Heart left ventricle (tissue), 16 donors: ENCODE measurements around the gene IFI30. TPM values are rescaled to one million over a fixed set of nuclear protein-coding genes. Genes with fewer than 3 reads are reported as not detected.

Experiments
- ATAC-seq, 4 donors: fragments of 200-7000 bp; cut with Tn5 transposase; one replicate each; pipeline ENCODE4 v1.9.1; 2020 to 2022; ENCODE audit warnings: moderate library complexity in 4 of 4, mild to moderate bottlenecking in 3 of 4, moderate number of reproducible peaks in 1 of 4
- DNase-seq, 5 donors: peaks; one replicate each; pipeline ENCODE4 v3.0.0-alpha.2; 2020
- H3K27ac ChIP-seq, 12 donors: fragments of 200-600 bp; sonication (generic) in 4 of 12; one replicate each; pipeline versions ENCODE4 v1.5.0 to v1.8.0; 2016 to 2022; ENCODE audit warnings: mild to moderate bottlenecking in 2 of 12
- H3K27me3 ChIP-seq, 9 donors: fragments of 200-600 bp; sonication (generic) in 2 of 9; one replicate each; pipeline versions ENCODE4 v1.5.1 to v1.8.0; 2016 to 2022; ENCODE audit warnings: mild to moderate bottlenecking in 3 of 9
- H3K36me3 ChIP-seq, 9 donors: fragments of 200-600 bp; sonication (generic) in 2 of 9; one replicate each; pipeline versions ENCODE4 v1.5.0 to v1.8.0; 2018 to 2022; ENCODE audit warnings: mild to moderate bottlenecking in 2 of 9
- H3K4me1 ChIP-seq, 12 donors: fragments of 200-600 bp; sonication (generic) in 4 of 12; one replicate each; pipeline versions ENCODE4 v1.5.0 to v1.8.0; 2016 to 2022; ENCODE audit warnings: mild to moderate bottlenecking in 3 of 12
- H3K4me3 ChIP-seq, 12 donors: fragments of 200-600 bp; sonication (generic) in 4 of 12; one replicate each; pipeline versions ENCODE4 v1.5.0 to v1.8.0; 2017 to 2022; ENCODE audit warnings: mild to moderate bottlenecking in 9 of 12, moderate library complexity in 4 of 12
- H3K9me3 ChIP-seq, 12 donors: fragments of 200-600 bp; sonication (generic) in 4 of 12; one replicate each; pipeline versions ENCODE4 v1.5.0 to v1.8.0; 2016 to 2022; ENCODE audit warnings: mild to moderate bottlenecking in 1 of 12
- CTCF ChIP-seq, 12 donors: fragments of 200-600 bp; sonication (generic) in 4 of 12; IDR thresholded peaks; one replicate each; pipeline versions ENCODE4 v1.5.0 to v1.8.0; 2018 to 2022; ENCODE audit warnings: antibody characterized with exemption in 12 of 12, mild to moderate bottlenecking in 5 of 12
- POLR2A ChIP-seq, 2 donors: fragments of 450-650 bp; IDR thresholded peaks; one replicate each; pipeline ENCODE4 v1.6.1; 2017; ENCODE audit warnings: antibody characterized with exemption in 2 of 2, mild to moderate bottlenecking in 2 of 2, moderate library complexity in 2 of 2
- WGBS, 4 donors: extraction: QIAGEN DNeasy Blood & Tissue Kit in 2 of 4; methylation state at CpG; one replicate each; pipeline versions ENCODE4 v1.1.5 to v1.1.7; 2013 to 2018; 5-methylcytosine and 5-hydroxymethylcytosine counted together
- intact Hi-C, 10 donors: fragments of 100-400 bp; cut with DNase I; formaldehyde crosslinking; loops; one replicate each; pipeline versions ENCODE4 v1.11.1 to v1.14.2; 2022
- polyA plus RNA-seq, 2 donors: library from polyadenylated mRNA; stranded (reverse); fragments of 200-250 nt; gene quantifications; one replicate each; pipeline ENCODE4 v1.2.3, GENCODE V29; 2013
- total RNA-seq, 9 donors: library from RNA; depleted of rRNA in 2 of 9; stranded (reverse); fragments of >200 nt in 2 of 9; fragmentation: NEBNext Ultra II Directional in 3 of 9; extraction: Animal tissue kit (Norgen Biotek cat#: 25700) in 3 of 9; gene quantifications; one replicate each; pipeline versions ENCODE4 v1.1.0 to v1.2.4, GENCODE V29; 2016 to 2023
- donor health status: ischemic (EF 13 %, LVEDD 7.1; RV severe dilation, severe dysfunction).
- donor health status: healthy with polysubstance abuse.
- donor health status: DM: no; HTN: yes; CAD: no.
- donor health status: DM: no; HTN: no; CAD: no.
- donor health status: ischemic (EF 25% LVEDD 6.9; RV normal size, moderate dysfunction).
- donor health status: ischemic (EF 25% LVEDD 5.7; RV mildly dilated, moderate dysfunction).
- donor health status: healthy.
- donor health status: DM: yes; HTN: yes; CAD: no.
- donor health status: ischemic (EF 35%, LVEDD 5.7; RV mildly dilated, moderate dysfunction).
- donor health status: nonischemic (EF 11% LVEDD 7.7; RV severe dilation, severe dysfunction).
- donor health status: DM: yes; HTN: yes; CAD: no.
- donor health status: PGD.
- donor health status: ischemic (EF 29% LVEDD 5.4; RV normal size, mild dysfunction).
- donor health status: nonischemic (EF 23%, LVEDD 6.1; RV moderate dilation, normal function).

The IFI30 gene
- total and polyA plus RNA-seq, 11 donors: 8.9 to 455 (median 15.2) TPM

GRCh38 chr19:18202778-18203407 lies 29.3 kb downstream of the IFI30 start:
- ATAC-seq: no peak
- H3K27ac ChIP-seq: peak overlapping the region in 3 of 12 donors; percentile 84 to 85 (median 84)

GRCh38 chr19:18203408-18203862 lies 29.8 kb downstream of the IFI30 start:
- peak in 2 of 4 donors; percentile 0 to 4 for ATAC-seq
- WGBS, 4 donors: 0 to 7% (median 1%) methylated on average over 23 to 38 of the region's 38 CpGs
- H3K4me3 ChIP-seq: peak overlapping the region; percentile 56 to 91 (median 72)
- peaks cover 0 to 31% (median 22%) of the 10 kb centered on the region in 9 donors for H3K36me3 ChIP-seq
- H3K27me3 ChIP-seq: no peaks in the 10 kb centered on the region
- H3K9me3 ChIP-seq: no peaks in the 10 kb centered on the region
- peak overlapping the region in 11 of 12 donors; percentile 52 to 98 (median 69) for H3K27ac ChIP-seq
- DNase-seq: peak in 1 of 5 donors; percentile 69
- TF ChIP-seq POLR2A (IDR thresholded peaks at IDR 0.05) (no peak), CTCF (IDR thresholded peaks at IDR 0.05) (no peak)
- intact Hi-C loops: loop anchor here in 4 of 10 donors (1.0 to 10.0 kb wide), 4 partner anchors 10 to 211 kb away; partner anchors contain the start of genes LSM4 (in 2 of the 4), MPV17L2 (in 1 of the 4) and SSBP4 (in 1 of the 4)
- H3K4me1 ChIP-seq: peaks cover 0 to 31% (median 22%) of the 10 kb centered on the region in 12 donors

More at GRCh38 chr19:18202778-18203407, 29.3 kb downstream of the IFI30 start:
- 6 to 19% (median 11%) methylated on average over 30 to 32 of the region's 32 CpGs for WGBS, 4 donors
- peaks cover 0 to 31% (median 20%) of the 10 kb centered on the region in 12 donors for H3K4me1 ChIP-seq
- H3K4me3 ChIP-seq: peak overlapping the region; percentile 56 to 91 (median 72)
- peaks cover 0 to 36% (median 27%) of the 10 kb centered on the region in 9 donors for H3K36me3 ChIP-seq
- no peak for TF ChIP-seq POLR2A (IDR thresholded peaks at IDR 0.05)
- TF ChIP-seq CTCF (IDR thresholded peaks at IDR 0.05): peak in 8 of 12 donors; percentile 15 to 48 (median 27)
- H3K27me3 ChIP-seq: no peaks in the 10 kb centered on the region
- peak in 1 of 5 donors; percentile 53 for DNase-seq
- H3K9me3 ChIP-seq: no peaks in the 10 kb centered on the region
- intact Hi-C loops: loop anchor here in 4 of 10 donors (1.0 to 10.0 kb wide), 4 partner anchors 10 to 212 kb away; partner anchors contain the start of genes LSM4 (in 2 of the 4), MPV17L2 (in 1 of the 4) and SSBP4 (in 1 of the 4)

- H3K27me3 ChIP-seq: peaks cover 0 to 4% (median 0%) of the 10 kb centered on the region in 9 donors
- H3K36me3 ChIP-seq: peaks cover 0 to 26% (median 17%) of the 10 kb centered on the region in 9 donors
- DNase-seq: peak; percentile 100
- ATAC-seq: peak; percentile 94 to 96 (median 94)
- intact Hi-C loops: loop anchor here in 6 of 10 donors (1.0 to 10.0 kb wide), 9 partner anchors 11 to 211 kb away; partner anchors contain the start of genes LSM4 (in 2 of the 6), JUND (in 1 of the 6), MPV17L2 (in 1 of the 6) and SSBP4 (in 1 of the 6)
- peak within 1 kb of the TSS; percentile 56 to 91 (median 76) for H3K4me3 ChIP-seq
- peak within 1 kb of the TSS; percentile 96 to 100 (median 98) for H3K27ac ChIP-seq
- TF ChIP-seq POLR2A (IDR thresholded peaks at IDR 0.05) (peak; percentile 51 to 60), CTCF (IDR thresholded peaks at IDR 0.05) (peak in 3 of 12 donors; percentile 6 to 18 (median 14))
- H3K9me3 ChIP-seq: no peaks in the 10 kb centered on the region
- H3K4me1 ChIP-seq: peaks cover 0 to 31% (median 22%) of the 10 kb centered on the region in 12 donors
- 0% methylated on average over 11 to 50 of the region's 50 CpGs for WGBS, 4 donors
Measured at GRCh38 chr19:18203863-18204393, 30.3 kb downstream of the IFI30 start, which contains the start of gene RAB3A. TSS of gene RAB3A (minus strand) at chr19:18204042. CDS start at chr19:18202740, 1,302 bp downstream.
